ENCODE data around the gene IL17RD. TPM values are rescaled to one million over a fixed set of nuclear protein-coding genes. Genes with fewer than 3 reads are reported as not detected.

The IL17RD gene
- polyA plus RNA-seq (2013), result 2.7 and 3.2 TPM in 2 replicates

DNA sequence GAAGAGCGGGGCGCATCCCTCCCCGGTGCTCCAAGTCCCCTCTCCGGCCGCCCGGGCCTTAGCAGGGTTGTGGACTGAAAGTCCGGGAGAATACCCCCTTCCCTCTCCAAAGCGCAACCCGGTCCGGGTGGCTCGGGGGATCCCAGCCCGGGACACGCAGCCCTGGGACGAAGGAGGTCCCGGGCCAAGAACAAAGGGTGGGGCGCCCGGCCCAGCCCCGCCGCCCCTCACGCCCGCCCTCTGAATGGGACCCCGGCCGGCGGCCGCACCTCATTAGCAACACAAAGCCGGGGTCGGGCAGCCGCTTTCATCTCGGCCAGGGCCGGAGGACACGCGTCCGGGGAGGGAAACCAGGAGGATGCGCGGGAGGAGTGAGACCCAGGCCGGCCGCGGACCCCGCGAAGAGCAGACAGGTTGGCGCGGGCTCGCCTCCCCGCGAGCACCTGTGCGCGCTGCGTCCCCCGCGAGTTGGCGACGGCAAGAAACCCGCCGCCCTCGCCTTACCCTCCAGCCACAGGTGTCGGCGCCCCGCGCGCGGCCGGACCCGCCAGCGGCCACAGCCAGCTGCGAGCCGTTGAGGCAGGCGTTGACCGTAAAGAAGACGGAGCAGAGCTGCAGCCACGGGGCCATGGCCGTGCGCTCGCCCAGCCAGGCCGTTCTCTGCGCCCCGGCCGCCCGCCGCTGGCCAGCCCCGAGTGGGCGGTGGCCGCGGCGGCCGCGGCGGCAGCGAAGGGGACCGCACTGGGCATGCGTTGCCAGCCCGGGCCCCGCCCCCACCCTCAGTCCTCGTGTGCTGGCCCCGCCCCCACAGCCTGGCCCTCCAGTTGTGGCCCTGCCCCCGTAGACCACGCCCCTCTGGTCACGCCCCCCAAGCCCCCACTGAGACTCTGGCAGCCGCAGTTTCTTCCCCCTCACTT lies at the start of gene IL17RD:
TSS of gene IL17RD (minus strand) at position 697 of the 917 bp plus-strand sequence. CDS start at position 630, 67 bp downstream.
- Histone ChIP-seq H4K8ac (ENCODE audit: low read depth, low read length) (peak within 1 kb of the TSS; percentile 70), H3K79me2 (ENCODE audit: control insufficient read depth, insufficient read depth, low read length, poor library complexity) (peaks cover 3% of the 10 kb centered on the region), H3K14ac (ENCODE audit: low read length) (peak within 1 kb of the TSS; percentile 83), H3K27ac (ENCODE audit: low read depth, low read length) (no peak within 1 kb of the TSS), H2BK12ac (ENCODE audit: low read length) (no peak within 1 kb of the TSS), H2BK120ac (ENCODE audit: insufficient read depth, low read length, poor library complexity) (peak within 1 kb of the TSS; percentile 4), H3K23ac (ENCODE audit: low read length) (no peak within 1 kb of the TSS), H3K9me3 (ENCODE audit: insufficient read depth, low read depth, low read length) (no peaks in the 10 kb centered on the region), H3K36me3 (ENCODE audit: control insufficient read depth in 1 of 2, insufficient read depth in 2 of 2, low read length in 2 of 2) (no peaks in the 10 kb centered on the region), H3K4me1 (ENCODE audit: control insufficient read depth in 1 of 2, insufficient read depth in 2 of 2, low read length in 2 of 2) (peaks cover 4 to 25% of the 10 kb centered on the region in 2 experiments), H2AFZ (ENCODE audit: insufficient read depth, low read length, poor library complexity) (peak within 1 kb of the TSS; percentile 24), H3K27me3 (ENCODE audit: insufficient read depth, low read length) (peaks cover 12% of the 10 kb centered on the region), H3K18ac (ENCODE audit: low read length) (peak within 1 kb of the TSS; percentile 64), H2AK5ac (ENCODE audit: low read length) (no peak within 1 kb of the TSS), H3K9ac (ENCODE audit: low read length) (no peak within 1 kb of the TSS), H3K4me2 (ENCODE audit: low read length) (peak within 1 kb of the TSS; percentile 94), H2BK5ac (ENCODE audit: low read depth, low read length, poor library complexity) (no peak within 1 kb of the TSS), H3K79me1 (ENCODE audit: low read length) (peaks cover 2% of the 10 kb centered on the region), H4K91ac (ENCODE audit: low read depth, low read length) (peak within 1 kb of the TSS; percentile 62), H3K4ac (ENCODE audit: low read depth, low read length) (no peak within 1 kb of the TSS), H4K12ac (ENCODE audit: low read depth, low read length) (no peak within 1 kb of the TSS), H3K4me3 (ENCODE audit: low read depth, low read length) (peak within 1 kb of the TSS; percentile 81)
- WGBS (ENCODE audit: extremely low coverage, insufficient coverage, insufficient read length), result no CpG with 5 or more reads among the region's 98 CpGs
- DNase-seq, result peak; percentile 76 to 78

DNA sequence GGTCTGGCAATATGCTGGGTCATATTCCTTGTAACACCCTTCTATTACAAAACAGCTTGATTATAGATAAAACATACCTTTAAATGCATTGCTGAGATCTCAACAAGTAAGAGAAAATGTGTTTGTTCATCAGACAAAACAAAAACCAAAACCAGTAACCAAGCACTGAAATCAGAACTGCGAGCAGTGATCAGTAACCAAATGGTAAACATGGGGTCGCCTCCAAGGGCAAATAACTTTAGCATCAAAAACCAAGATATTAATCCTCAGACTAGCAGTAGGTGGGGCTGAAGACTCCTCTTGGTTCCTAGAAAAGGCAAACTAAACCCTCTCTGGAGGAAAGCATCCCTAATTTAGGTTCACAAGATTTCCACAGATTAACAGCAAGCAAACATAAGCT lies 41.3 kb upstream of the IL17RD start:
- Histone ChIP-seq H3K9me3 (ENCODE audit: insufficient read depth, low read depth, low read length) (no peaks in the 10 kb centered on the region), H3K4me3 (ENCODE audit: low read depth, low read length) (no peak overlapping the region), H4K8ac (ENCODE audit: low read depth, low read length) (no peak overlapping the region), H3K4me2 (ENCODE audit: low read length) (no peak overlapping the region), H3K14ac (ENCODE audit: low read length) (no peak overlapping the region), H3K27ac (ENCODE audit: low read depth, low read length) (no peak overlapping the region), H2BK5ac (ENCODE audit: low read depth, low read length, poor library complexity) (no peak overlapping the region), H3K4ac (ENCODE audit: low read depth, low read length) (no peak overlapping the region), H2BK12ac (ENCODE audit: low read length) (no peak overlapping the region), H4K91ac (ENCODE audit: low read depth, low read length) (no peak overlapping the region), H3K36me3 (ENCODE audit: control insufficient read depth in 1 of 2, insufficient read depth in 2 of 2, low read length in 2 of 2) (no peaks in the 10 kb centered on the region), H3K27me3 (ENCODE audit: insufficient read depth, low read length) (no peaks in the 10 kb centered on the region), H4K12ac (ENCODE audit: low read depth, low read length) (no peak overlapping the region), H3K79me2 (ENCODE audit: control insufficient read depth, insufficient read depth, low read length, poor library complexity) (no peaks in the 10 kb centered on the region), H3K18ac (ENCODE audit: low read length) (no peak overlapping the region), H2AFZ (ENCODE audit: insufficient read depth, low read length, poor library complexity) (no peak overlapping the region), H2BK120ac (ENCODE audit: insufficient read depth, low read length, poor library complexity) (no peak overlapping the region), H3K9ac (ENCODE audit: low read length) (no peak overlapping the region), H2AK5ac (ENCODE audit: low read length) (no peak overlapping the region), H3K23ac (ENCODE audit: low read length) (no peak overlapping the region), H3K4me1 (ENCODE audit: control insufficient read depth in 1 of 2, insufficient read depth in 2 of 2, low read length in 2 of 2) (no peaks in the 10 kb centered on the region), H3K79me1 (ENCODE audit: low read length) (no peaks in the 10 kb centered on the region)
- no CpG with 5 or more reads among the region's 2 CpGs for WGBS (ENCODE audit: extremely low coverage, insufficient coverage, insufficient read length)
- no peak for DNase-seq

DNA sequence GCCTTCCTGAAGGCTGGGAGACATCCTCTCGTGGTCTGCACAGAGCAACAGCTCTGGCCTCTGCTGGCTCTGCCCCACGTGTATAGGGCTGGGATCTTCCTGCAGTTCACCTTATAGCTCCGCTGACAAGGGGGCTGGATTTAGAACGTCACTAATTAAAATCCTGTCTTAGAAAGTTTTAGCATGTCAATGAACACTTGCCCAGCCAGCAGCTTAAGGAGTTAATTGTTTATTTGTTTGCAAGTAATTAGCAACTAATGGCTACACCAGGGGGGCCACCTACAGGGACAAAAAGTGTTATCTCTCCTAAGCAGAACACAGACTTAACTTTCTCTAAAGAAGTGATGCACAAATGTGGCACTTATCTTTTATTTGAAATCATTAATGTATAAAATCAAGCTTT lies 34.7 kb upstream of the IL17RD start, which contains the start of gene HESX1:
TSS of gene HESX1 (minus strand) at position 84 of the 403 bp plus-strand sequence. CDS start at position 24, 60 bp downstream.
- Histone ChIP-seq H3K23ac (ENCODE audit: low read length) (no peak within 1 kb of the TSS), H2AK5ac (ENCODE audit: low read length) (no peak within 1 kb of the TSS), H4K12ac (ENCODE audit: low read depth, low read length) (no peak within 1 kb of the TSS), H3K79me2 (ENCODE audit: control insufficient read depth, insufficient read depth, low read length, poor library complexity) (no peaks in the 10 kb centered on the region), H4K91ac (ENCODE audit: low read depth, low read length) (no peak within 1 kb of the TSS), H3K27ac (ENCODE audit: low read depth, low read length) (no peak within 1 kb of the TSS), H3K4me3 (ENCODE audit: low read depth, low read length) (no peak within 1 kb of the TSS), H2BK120ac (ENCODE audit: insufficient read depth, low read length, poor library complexity) (no peak within 1 kb of the TSS), H3K14ac (ENCODE audit: low read length) (no peak within 1 kb of the TSS), H2BK12ac (ENCODE audit: low read length) (no peak within 1 kb of the TSS), H3K36me3 (ENCODE audit: control insufficient read depth in 1 of 2, insufficient read depth in 2 of 2, low read length in 2 of 2) (no peaks in the 10 kb centered on the region), H3K18ac (ENCODE audit: low read length) (no peak within 1 kb of the TSS), H3K4ac (ENCODE audit: low read depth, low read length) (no peak within 1 kb of the TSS), H3K27me3 (ENCODE audit: insufficient read depth, low read length) (no peaks in the 10 kb centered on the region), H3K9me3 (ENCODE audit: insufficient read depth, low read depth, low read length) (no peaks in the 10 kb centered on the region), H4K8ac (ENCODE audit: low read depth, low read length) (no peak within 1 kb of the TSS), H3K4me2 (ENCODE audit: low read length) (no peak within 1 kb of the TSS), H2BK5ac (ENCODE audit: low read depth, low read length, poor library complexity) (no peak within 1 kb of the TSS), H3K9ac (ENCODE audit: low read length) (no peak within 1 kb of the TSS), H2AFZ (ENCODE audit: insufficient read depth, low read length, poor library complexity) (no peak within 1 kb of the TSS), H3K79me1 (ENCODE audit: low read length) (peaks cover 1% of the 10 kb centered on the region), H3K4me1 (ENCODE audit: control insufficient read depth in 1 of 2, insufficient read depth in 2 of 2, low read length in 2 of 2) (no peaks in the 10 kb centered on the region)
- no peak for DNase-seq
- no CpG with 5 or more reads among the region's 4 CpGs for WGBS (ENCODE audit: extremely low coverage, insufficient coverage, insufficient read length)

DNA sequence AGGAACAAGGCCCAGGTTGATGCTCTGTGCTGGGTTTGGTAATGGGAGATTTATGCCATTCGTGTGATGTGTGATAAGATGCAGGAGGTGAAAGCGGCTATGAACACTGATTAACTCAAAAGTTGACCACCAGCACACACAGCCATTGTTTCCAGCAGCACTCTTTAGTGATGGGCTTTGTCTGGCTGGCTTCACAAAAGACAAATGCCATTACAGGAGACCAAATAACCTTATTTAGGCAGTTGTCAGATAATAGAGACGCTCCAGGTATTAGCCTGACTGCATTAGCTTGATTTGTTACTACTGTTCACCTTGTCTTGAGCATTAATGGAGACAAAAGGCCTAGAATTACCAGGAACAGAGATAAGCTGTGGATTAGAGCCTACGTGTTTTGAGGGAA lies 29.5 kb upstream of the IL17RD start:
- no peak overlapping the region for H2BK5ac ChIP-seq (ENCODE audit: low read depth, low read length, poor library complexity)
- no peak overlapping the region for H3K4me2 ChIP-seq (ENCODE audit: low read length)
- no peaks in the 10 kb centered on the region for H3K9me3 ChIP-seq (ENCODE audit: insufficient read depth, low read depth, low read length)
- no peak overlapping the region for H4K8ac ChIP-seq (ENCODE audit: low read depth, low read length)
- H3K9ac ChIP-seq (ENCODE audit: low read length), result no peak overlapping the region
- H3K23ac ChIP-seq (ENCODE audit: low read length), result no peak overlapping the region
- H3K4me3 ChIP-seq (ENCODE audit: low read depth, low read length), result no peak overlapping the region
- H3K4me1 ChIP-seq (ENCODE audit: control insufficient read depth in 1 of 2, insufficient read depth in 2 of 2, low read length in 2 of 2), result no peaks in the 10 kb centered on the region
- H3K36me3 ChIP-seq (ENCODE audit: control insufficient read depth in 1 of 2, insufficient read depth in 2 of 2, low read length in 2 of 2), result no peaks in the 10 kb centered on the region
- no peaks in the 10 kb centered on the region for H3K79me2 ChIP-seq (ENCODE audit: control insufficient read depth, insufficient read depth, low read length, poor library complexity)
- H2BK120ac ChIP-seq (ENCODE audit: insufficient read depth, low read length, poor library complexity), result no peak overlapping the region
- H3K14ac ChIP-seq (ENCODE audit: low read length), result no peak overlapping the region
- H2AFZ ChIP-seq (ENCODE audit: insufficient read depth, low read length, poor library complexity), result no peak overlapping the region
- peak overlapping the region; percentile 54 for H4K12ac ChIP-seq (ENCODE audit: low read depth, low read length)
- H3K27me3 ChIP-seq (ENCODE audit: insufficient read depth, low read length), result no peaks in the 10 kb centered on the region
- DNase-seq, result no peak
- H2BK12ac ChIP-seq (ENCODE audit: low read length), result no peak overlapping the region
- H3K18ac ChIP-seq (ENCODE audit: low read length), result no peak overlapping the region
- no peak overlapping the region for H3K27ac ChIP-seq (ENCODE audit: low read depth, low read length)
- no peak overlapping the region for H4K91ac ChIP-seq (ENCODE audit: low read depth, low read length)
- no peak overlapping the region for H2AK5ac ChIP-seq (ENCODE audit: low read length)
- H3K4ac ChIP-seq (ENCODE audit: low read depth, low read length), result no peak overlapping the region
- no CpG with 5 or more reads among the region's 4 CpGs for WGBS (ENCODE audit: extremely low coverage, insufficient coverage, insufficient read length)
- H3K79me1 ChIP-seq (ENCODE audit: low read length), result peaks cover 1% of the 10 kb centered on the region

Measured in trophoblast cell (in vitro differentiated cells and primary cell).